NK-92 (cell line): ENCODE measurements around the gene LAMA4.

Experiments
- DNase-seq: peaks from one replicate; lab custom pipeline; 2025; ENCODE audit not compliant: unreplicated experiment; lab: John Stamatoyannopoulos, UW

The LAMA4 gene

DNA sequence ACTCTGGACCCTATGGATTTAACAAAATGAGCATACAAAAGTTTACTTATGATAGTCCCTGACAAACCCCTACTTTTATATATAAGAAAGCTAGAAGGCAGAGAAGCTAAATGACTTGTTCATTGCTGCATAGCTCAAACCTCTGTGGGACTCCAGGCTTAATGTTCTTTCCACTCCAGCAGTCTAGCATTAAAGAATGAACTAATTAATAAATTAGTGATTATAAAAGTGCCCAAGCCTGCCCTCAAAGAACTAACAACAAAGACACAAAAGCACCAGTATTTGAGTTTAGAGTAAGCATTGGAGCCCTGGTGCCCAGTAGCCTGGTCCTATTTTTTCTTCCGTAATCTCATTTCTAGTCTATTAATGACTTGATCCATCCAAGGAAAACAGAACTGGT is 59.9 kb downstream of the LAMA4 start:
- no peak for DNase-seq

- DNase-seq, result no peak
Measured at GRCh38 chr6:112193535-112194051, 60.8 kb downstream of the LAMA4 start.

- no peak for DNase-seq
Measured at GRCh38 chr6:112193117-112193516, 61.2 kb downstream of the LAMA4 start.

- no peak for DNase-seq
Measured at GRCh38 chr6:112191509-112192020, 62.8 kb downstream of the LAMA4 start.

GRCh38 chr6:112190164-112190563 is 64.2 kb downstream of the LAMA4 start:
- DNase-seq, result no peak

DNA sequence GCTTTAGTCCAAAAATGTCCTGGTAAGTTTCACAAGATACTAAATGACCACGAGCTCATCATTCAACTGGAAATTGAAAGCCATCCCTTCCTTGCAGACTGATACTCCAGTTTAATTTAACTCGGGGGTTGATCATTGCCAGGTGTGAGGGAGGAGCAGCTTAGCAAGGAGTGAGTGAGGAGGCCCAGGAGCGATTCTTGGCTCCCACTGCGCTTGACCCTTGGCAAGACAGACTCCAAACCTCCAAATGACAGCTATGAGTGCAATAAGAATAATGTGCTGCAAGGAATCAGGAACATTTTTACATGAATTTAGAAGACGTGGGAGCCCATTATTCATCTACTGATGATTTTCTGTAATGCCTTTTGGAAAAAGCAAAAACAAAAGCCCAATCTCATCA is 64.9 kb downstream of the LAMA4 start:
- no peak for DNase-seq

DNA sequence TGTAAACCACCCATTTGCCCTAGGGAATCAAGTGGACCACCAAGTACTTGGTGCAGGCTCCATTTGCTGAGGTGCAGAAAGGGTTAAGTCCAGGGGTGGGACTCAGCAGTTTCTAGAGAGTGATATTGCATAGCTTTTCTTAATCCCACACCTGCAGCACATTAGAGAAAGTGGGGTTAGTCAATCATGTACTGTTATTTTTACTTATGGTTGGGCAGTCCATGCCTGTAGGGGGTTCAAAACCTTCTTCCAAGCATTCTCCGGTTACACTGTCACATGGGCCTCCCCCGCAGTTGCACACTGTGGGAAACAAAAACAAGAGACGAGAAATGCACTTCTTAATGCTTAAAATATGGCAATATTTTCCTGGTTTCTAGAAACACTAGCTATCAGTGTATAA is 65.5 kb downstream of the LAMA4 start:
- no peak for DNase-seq

DNA sequence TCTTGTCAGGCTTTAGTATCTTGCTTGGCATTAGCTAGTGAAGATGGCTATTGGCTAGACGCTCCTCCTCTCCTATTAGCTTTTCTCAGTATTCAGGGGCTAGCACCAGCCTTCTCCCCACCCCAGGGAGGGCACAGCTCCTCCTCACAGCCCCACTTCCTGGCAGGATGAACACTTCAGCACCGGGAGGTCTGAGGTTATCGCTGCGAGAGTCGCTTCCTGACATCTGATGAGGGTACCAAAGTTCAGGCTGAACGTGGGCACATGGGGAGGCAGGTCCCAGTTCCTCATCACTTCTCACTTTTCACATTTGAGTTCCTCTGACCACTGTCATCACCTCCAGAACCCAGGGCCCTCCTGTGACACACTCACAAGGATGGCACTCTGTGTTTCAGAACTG is 66.6 kb downstream of the LAMA4 start:
- DNase-seq, result no peak

GRCh38 chr6:112184951-112185350 is 69.4 kb downstream of the LAMA4 start:
- DNase-seq, result no peak

GRCh38 chr6:112183271-112183671 is 71.1 kb downstream of the LAMA4 start:
- DNase-seq, result no peak

DNA sequence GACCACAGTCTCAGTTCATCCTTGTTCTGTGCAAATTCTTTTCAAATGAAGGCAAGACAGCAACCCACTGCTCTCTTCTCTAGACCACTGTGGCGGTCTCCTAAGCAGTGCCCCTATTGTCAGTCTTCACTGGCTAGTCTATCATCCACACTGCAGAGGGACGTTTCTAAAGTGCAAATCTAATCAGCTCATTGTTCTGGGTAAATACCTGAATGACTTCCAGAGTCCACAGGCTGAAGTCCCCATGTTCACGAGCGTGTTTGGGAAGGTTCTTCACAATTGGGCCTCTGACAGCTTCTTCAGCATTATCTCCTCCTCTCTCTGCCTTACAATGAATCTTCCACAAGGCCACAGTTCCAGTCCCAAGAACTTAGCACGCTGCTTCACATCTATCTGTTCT is 73.2 kb downstream of the LAMA4 start:
- DNase-seq, result no peak

GRCh38 chr6:112180095-112180820 is 74.1 kb downstream of the LAMA4 start:
- no peak for DNase-seq

DNA sequence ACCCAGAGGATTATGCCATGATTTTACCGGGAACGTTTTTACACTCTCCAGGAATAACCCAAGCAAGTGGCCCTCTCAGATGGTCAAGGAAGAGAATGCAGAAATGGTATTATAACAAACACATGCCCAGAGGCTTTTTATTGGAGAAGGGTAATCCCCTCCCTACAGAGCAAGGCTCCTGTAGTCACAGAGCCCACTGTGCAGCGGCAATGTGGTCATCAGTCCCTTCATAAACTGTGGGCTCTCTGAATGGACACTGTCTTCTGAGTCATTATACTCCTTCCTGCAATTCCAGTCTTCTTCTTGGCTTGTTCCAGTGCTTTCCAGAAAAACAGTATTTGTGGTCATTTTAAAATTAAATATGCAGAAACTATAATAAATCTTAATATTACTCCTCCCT is 74.7 kb downstream of the LAMA4 start:
- no peak for DNase-seq

DNA sequence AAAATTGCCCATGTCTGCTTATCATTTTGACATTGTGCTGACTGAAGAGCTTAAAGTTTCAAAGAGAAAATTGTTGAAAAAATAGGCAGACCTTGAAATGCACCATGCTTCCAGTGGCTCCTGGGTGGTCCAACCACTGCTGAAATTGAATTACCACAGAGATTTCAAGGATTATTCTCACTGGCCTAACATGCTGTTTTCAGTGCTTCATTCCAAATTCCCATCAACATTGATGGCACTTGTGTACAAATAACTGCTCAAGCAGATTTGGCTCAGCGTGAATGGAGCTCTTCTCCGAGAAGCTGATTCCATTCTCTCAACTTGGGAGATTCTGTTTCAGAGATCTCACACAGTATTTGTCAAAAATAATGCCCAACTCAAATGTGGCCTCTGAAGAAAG is 75.5 kb downstream of the LAMA4 start:
- no peak for DNase-seq

GRCh38 chr6:112177092-112177491 is 77.3 kb downstream of the LAMA4 start:
- DNase-seq, result no peak

GRCh38 chr6:112176175-112176574 is 78.2 kb downstream of the LAMA4 start:
- DNase-seq, result no peak

- no peak for DNase-seq
Measured at GRCh38 chr6:112173221-112173804, 81.1 kb downstream of the LAMA4 start.

DNA sequence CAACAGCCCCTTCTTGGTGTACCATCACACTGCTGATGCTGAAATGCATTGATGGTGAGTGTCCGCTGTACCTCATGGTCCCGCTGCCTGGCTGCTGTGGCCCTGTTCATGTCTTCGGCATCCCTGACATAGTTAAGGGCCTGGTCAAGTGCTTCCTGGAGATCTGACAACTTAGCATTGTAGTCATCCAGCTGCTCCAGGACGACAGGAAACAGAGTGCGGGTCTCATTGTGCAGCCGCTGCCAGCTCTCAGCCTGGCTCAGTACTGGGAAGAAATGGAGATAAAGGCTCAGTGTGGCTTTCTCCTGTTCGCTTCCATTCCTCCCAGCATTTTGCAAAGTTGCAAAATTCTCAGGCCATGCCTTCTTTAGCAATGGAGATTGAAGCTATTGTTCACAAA is 81.8 kb downstream of the LAMA4 start:
- no peak for DNase-seq

- DNase-seq, result no peak
Measured at GRCh38 chr6:112169541-112169940, 84.8 kb downstream of the LAMA4 start.

GRCh38 chr6:112163295-112164257 is 90.8 kb downstream of the LAMA4 start:
- DNase-seq, result no peak

DNA sequence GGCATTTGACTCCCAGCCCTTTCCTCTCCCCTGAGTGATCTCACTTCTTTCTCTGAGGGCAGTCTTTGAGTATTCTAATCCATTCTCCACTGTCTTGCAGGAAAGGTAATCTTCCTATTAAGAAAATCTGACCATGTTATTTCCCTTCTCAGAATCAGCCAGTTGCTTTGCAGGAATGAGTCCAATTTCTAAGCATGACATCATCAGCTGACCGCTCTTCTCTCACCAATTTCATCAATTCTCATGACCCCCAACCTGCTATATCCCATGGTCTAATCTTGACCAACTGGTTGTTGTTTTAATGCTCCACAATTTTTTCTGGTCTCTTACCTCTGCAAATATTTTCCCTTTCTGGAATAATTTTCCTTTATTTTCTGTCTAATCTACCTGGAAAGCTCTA is 93.6 kb downstream of the LAMA4 start:
- no peak for DNase-seq
